Naive thymus-derived CD8-positive, alpha-beta T cell (primary cell): ENCODE data around the gene PCGF3. TPM values are rescaled to one million over a fixed set of nuclear protein-coding genes. Genes with fewer than 3 reads are reported as not detected.
"Not testable (repeated sequence)": the region's sequence is repeated elsewhere in the genome, so short reads cannot be mapped to it uniquely, and the experiment has no call there.

Source experiments
- ATAC-seq, 2 donors: fragments of 150-1000 bp; cut with Tn5 transposase in 1 of 2; sonication (Bioruptor Pico), chemical (Tn5 transposase) in 1 of 2; 1 replicate in 1 of 2; 2 replicates in 1 of 2; pipeline ENCODE4 v1.10.0; 2021; ENCODE audit warnings: mild to moderate bottlenecking in 2 of 2, moderate library complexity in 2 of 2
- POLR2A ChIA-PET: fragments of 350-600 bp; sonication (Branson Sonifier 250); formaldehyde crosslinking; loops from one replicate; lab custom pipeline; 2021; ENCODE audit warnings: antibody characterized with exemption; lab: Charles Lee
- DNase-seq, 10 donors: peaks; one replicate each; pipeline versions ENCODE4 v3.0.0 to v3.0.0-alpha.2; 2020 to 2022
- H3K27ac Mint-ChIP-seq, 10 donors: one replicate each; pipeline ENCODE4 v1.8.0; 2020 to 2022; ENCODE audit warnings: mild to moderate bottlenecking in 10 of 10, mixed read lengths in 10 of 10, moderate library complexity in 4 of 10, inconsistent platforms in 1 of 10
- H3K27me3 Mint-ChIP-seq, 5 donors: one replicate each; pipeline ENCODE4 v1.8.0; 2021 to 2022; ENCODE audit warnings: mixed read lengths in 5 of 5
- H3K36me3 Mint-ChIP-seq, 3 donors: one replicate each; pipeline ENCODE4 v1.8.0; 2020 to 2022; ENCODE audit warnings: mixed read lengths in 3 of 3, mild to moderate bottlenecking in 2 of 3, inconsistent platforms in 1 of 3
- H3K4me1 Mint-ChIP-seq, 4 donors: one replicate each; pipeline ENCODE4 v1.8.0; 2021 to 2022; ENCODE audit warnings: mixed read lengths in 4 of 4
- H3K4me3 Mint-ChIP-seq, 10 donors: one replicate each; pipeline ENCODE4 v1.8.0; 2020 to 2022; ENCODE audit warnings: mild to moderate bottlenecking in 10 of 10, mixed read lengths in 10 of 10, moderate library complexity in 6 of 10, inconsistent platforms in 1 of 10
- H3K9me3 Mint-ChIP-seq, 9 donors: one replicate each; pipeline ENCODE4 v1.8.0; 2020 to 2022; ENCODE audit warnings: mixed read lengths in 9 of 9, mild to moderate bottlenecking in 3 of 9, inconsistent platforms in 1 of 9, moderate library complexity in 1 of 9
- polyA plus RNA-seq, 3 donors: library from polyadenylated mRNA; unstranded; fragments of 300-500 nt; fragmentation: Illumina TruSeq; gene quantifications; one replicate each; pipeline ENCODE4 v1.2.3, GENCODE V29; 2021
- total RNA-seq, 8 experiments: library from RNA in 2 of 8; stranded (reverse) in 2 of 8; gene quantifications; one replicate each; pipeline ENCODE4 v1.2.3 and lab custom pipeline; 2021 to 2026

The PCGF3 gene
- total and polyA plus RNA-seq, 5 experiments from 2014 or later = 3.4 to 49.3 (median 4.4) TPM

- H3K4me3 Mint-ChIP-seq = no peak overlapping the region
- POLR2A ChIA-PET = no interaction called here
- peak overlapping the region in 4 of 10 donors; percentile 33 to 76 (median 56) for H3K27ac Mint-ChIP-seq
- DNase-seq (no peak), ATAC-seq (no peak)
- no peaks in the 10 kb centered on the region for H3K9me3 Mint-ChIP-seq
- peaks cover 0 to 31% (median 4%) of the 10 kb centered on the region in 3 donors for H3K36me3 Mint-ChIP-seq
- H3K4me1 Mint-ChIP-seq = peaks cover 0 to 7% (median 2%) of the 10 kb centered on the region in 4 donors
- no peaks in the 10 kb centered on the region for H3K27me3 Mint-ChIP-seq
Observed at GRCh38 chr4:747546-748170, 42.0 kb downstream of the PCGF3 start.

GRCh38 chr4:748461-748860 is 42.8 kb downstream of the PCGF3 start:
- Mint-ChIP-seq H3K27me3 (no peaks in the 10 kb centered on the region), H3K4me1 (peaks cover 0 to 5% (median 1%) of the 10 kb centered on the region in 4 donors), H3K9me3 (no peaks in the 10 kb centered on the region), H3K36me3 (peaks cover 0 to 30% (median 4%) of the 10 kb centered on the region in 3 donors), H3K4me3 (no peak overlapping the region), H3K27ac (peak overlapping the region in 1 of 10 donors; percentile 51)
- POLR2A ChIA-PET = no interaction called here
- no peak for ATAC-seq
- no peak for DNase-seq

GRCh38 chr4:749698-750666 is 44.4 kb downstream of the PCGF3 start:
- DNase-seq = no peak
- H3K27ac Mint-ChIP-seq = peak overlapping the region in 2 of 10 donors; percentile 61 to 71
- no peak for ATAC-seq
- no peaks in the 10 kb centered on the region for H3K27me3 Mint-ChIP-seq
- peaks cover 0 to 33% (median 2%) of the 10 kb centered on the region in 3 donors for H3K36me3 Mint-ChIP-seq
- POLR2A ChIA-PET = no interaction called here
- peaks cover 0 to 6% (median 3%) of the 10 kb centered on the region in 4 donors for H3K4me1 Mint-ChIP-seq
- H3K9me3 Mint-ChIP-seq = no peaks in the 10 kb centered on the region
- H3K4me3 Mint-ChIP-seq = no peak overlapping the region

- H3K9me3 Mint-ChIP-seq = no peaks in the 10 kb centered on the region
- no peaks in the 10 kb centered on the region for H3K27me3 Mint-ChIP-seq
- no peak for ATAC-seq
- peaks cover 0 to 33% (median 2%) of the 10 kb centered on the region in 3 donors for H3K36me3 Mint-ChIP-seq
- H3K4me3 Mint-ChIP-seq = no peak overlapping the region
- peaks cover 0 to 6% (median 4%) of the 10 kb centered on the region in 4 donors for H3K4me1 Mint-ChIP-seq
- no peak for DNase-seq
- POLR2A ChIA-PET = no interaction called here
- no peak overlapping the region for H3K27ac Mint-ChIP-seq
Observed at GRCh38 chr4:751676-752075, 46.0 kb downstream of the PCGF3 start.

- H3K27me3 Mint-ChIP-seq = no peaks in the 10 kb centered on the region
- DNase-seq (no peak), ATAC-seq (no peak)
- H3K4me3 Mint-ChIP-seq = no peak overlapping the region
- H3K4me1 Mint-ChIP-seq = peaks cover 0 to 6% (median 4%) of the 10 kb centered on the region in 4 donors
- peaks cover 0 to 33% (median 2%) of the 10 kb centered on the region in 3 donors for H3K36me3 Mint-ChIP-seq
- no peaks in the 10 kb centered on the region for H3K9me3 Mint-ChIP-seq
- POLR2A ChIA-PET = no interaction called here
- peak overlapping the region in 1 of 10 donors; percentile 20 for H3K27ac Mint-ChIP-seq
Observed at GRCh38 chr4:752196-752861, 46.7 kb downstream of the PCGF3 start.

GRCh38 chr4:753186-753585 is 47.6 kb downstream of the PCGF3 start:
- POLR2A ChIA-PET, H3K4me1 Mint-ChIP-seq, H3K9me3 Mint-ChIP-seq, ATAC-seq, H3K27ac Mint-ChIP-seq, H3K4me3 Mint-ChIP-seq, DNase-seq, H3K27me3 Mint-ChIP-seq: not testable (repeated sequence)
- H3K36me3 Mint-ChIP-seq = peaks cover 0 to 32% (median 0%) of the 10 kb centered on the region in 3 donors

GRCh38 chr4:754221-755120 is 48.8 kb downstream of the PCGF3 start:
- DNase-seq (no peak), ATAC-seq (no peak)
- Mint-ChIP-seq H3K4me3 (no peak overlapping the region), H3K27ac (no peak overlapping the region), H3K9me3 (no peaks in the 10 kb centered on the region), H3K4me1 (peaks cover 0 to 6% (median 3%) of the 10 kb centered on the region in 4 donors), H3K36me3 (peaks cover 0 to 25% (median 0%) of the 10 kb centered on the region in 3 donors), H3K27me3 (no peaks in the 10 kb centered on the region)
- POLR2A ChIA-PET = no interaction called here

- DNase-seq (no peak), ATAC-seq (no peak)
- Mint-ChIP-seq H3K4me3 (no peak overlapping the region), H3K9me3 (no peaks in the 10 kb centered on the region), H3K4me1 (peaks cover 10 to 17% (median 14%) of the 10 kb centered on the region in 4 donors), H3K27me3 (no peaks in the 10 kb centered on the region), H3K36me3 (peaks cover 0 to 24% (median 3%) of the 10 kb centered on the region in 3 donors), H3K27ac (no peak overlapping the region)
- POLR2A ChIA-PET = interaction anchor here (0.6 kb wide), 1 partner anchor 10 kb away, joined by 3 read pairs; no protein-coding TSS in a partner anchor
Observed at GRCh38 chr4:757111-757510, 51.5 kb downstream of the PCGF3 start.

GRCh38 chr4:759810-760209 is 54.2 kb downstream of the PCGF3 start:
- ATAC-seq, H3K27me3 Mint-ChIP-seq, POLR2A ChIA-PET, DNase-seq, H3K9me3 Mint-ChIP-seq: not testable (repeated sequence)
- Mint-ChIP-seq H3K4me3 (peak overlapping the region in 1 of 10 donors; percentile 38), H3K4me1 (peaks cover 10 to 25% (median 15%) of the 10 kb centered on the region in 4 donors), H3K36me3 (peaks cover 0 to 35% (median 5%) of the 10 kb centered on the region in 3 donors), H3K27ac (peak overlapping the region in 6 of 10 donors; percentile 33 to 74 (median 60))

GRCh38 chr4:760616-761015 is 55.0 kb downstream of the PCGF3 start:
- no peak overlapping the region for H3K4me3 Mint-ChIP-seq

GRCh38 chr4:761086-761485 is 55.5 kb downstream of the PCGF3 start:
- peaks cover 7 to 26% (median 15%) of the 10 kb centered on the region in 4 donors for H3K4me1 Mint-ChIP-seq
- POLR2A ChIA-PET = no interaction called here
- peak overlapping the region in 4 of 10 donors; percentile 19 to 71 (median 63) for H3K27ac Mint-ChIP-seq
- ATAC-seq (no peak), DNase-seq (no peak)
- H3K4me3 Mint-ChIP-seq = no peak overlapping the region
- peaks cover 0 to 6% (median 0%) of the 10 kb centered on the region in 9 donors for H3K9me3 Mint-ChIP-seq
- no peaks in the 10 kb centered on the region for H3K27me3 Mint-ChIP-seq
- peaks cover 0 to 41% (median 7%) of the 10 kb centered on the region in 3 donors for H3K36me3 Mint-ChIP-seq

More at GRCh38 chr4:760616-761015, 55.0 kb downstream of the PCGF3 start:
- peaks cover 0 to 38% (median 7%) of the 10 kb centered on the region in 3 donors for H3K36me3 Mint-ChIP-seq
- DNase-seq (no peak), ATAC-seq (no peak)
- H3K27ac Mint-ChIP-seq = peak overlapping the region in 5 of 10 donors; percentile 43 to 74 (median 69)
- H3K9me3 Mint-ChIP-seq = peaks cover 0 to 6% (median 0%) of the 10 kb centered on the region in 9 donors
- H3K4me1 Mint-ChIP-seq = peaks cover 7 to 26% (median 15%) of the 10 kb centered on the region in 4 donors
- no peaks in the 10 kb centered on the region for H3K27me3 Mint-ChIP-seq
- POLR2A ChIA-PET = no interaction called here
